ENCODE data around the gene ODC1. TPM values are rescaled to one million over a fixed set of nuclear protein-coding genes. Genes with fewer than 3 reads are reported as not detected.

The ODC1 gene
- total and polyA plus RNA-seq, 2 experiments from 2014 or later = 23.3 to 70.3 TPM

- no peak overlapping the region for H3K27ac Mint-ChIP-seq
- H3K27me3 ChIP-seq (ENCODE audit: insufficient read depth) = peaks cover 3% of the 10 kb centered on the region; the same call in 1 of the 2 replicates
- no peaks in the 10 kb centered on the region for H3K36me3 ChIP-seq (ENCODE audit: insufficient read depth)
- no peak overlapping the region for H3K4me3 ChIP-seq
- no peaks in the 10 kb centered on the region for H3K9me2 ChIP-seq (ENCODE audit: insufficient read depth)
- no peak overlapping the region for H2AFZ ChIP-seq
- no peak overlapping the region for H3K4me2 ChIP-seq
- no peak for TF ChIP-seq ZNF114 (CRISPR knock-in tag; IDR thresholded peaks at IDR 0.05)
- TF ChIP-seq EZH2phosphoT487 (IDR thresholded peaks at IDR 0.05; ENCODE audit: unreplicated experiment) = no peak
- TF ChIP-seq REST (IDR thresholded peaks at IDR 0.05; ENCODE audit: unreplicated experiment) = no peak
- TF ChIP-seq ZNF331 (CRISPR knock-in tag; IDR thresholded peaks at IDR 0.05; ENCODE audit: low read depth) = no peak
- TF ChIP-seq POLR2AphosphoS5 (IDR thresholded peaks at IDR 0.05; ENCODE audit: low read depth) = no peak
- TF ChIP-seq STAT1 (IDR thresholded peaks at IDR 0.05; ENCODE audit: unreplicated experiment) = no peak
- H3K4me1 Mint-ChIP-seq = peaks cover 3% of the 10 kb centered on the region; the same call in 2 of the 3 replicates
- H3K27me3 Mint-ChIP-seq (ENCODE audit: insufficient read depth, low read depth, poor library complexity) = peaks cover 19% of the 10 kb centered on the region
- H3K4me3 Mint-ChIP-seq = peak overlapping the region; percentile 3; the same call in 1 of the 3 replicates
- H3K4me1 ChIP-seq (ENCODE audit: insufficient read depth) = no peaks in the 10 kb centered on the region
- H3K27ac ChIP-seq (ENCODE audit: low read depth) = no peak overlapping the region
- H4K20me1 ChIP-seq (replicated peaks; ENCODE audit: insufficient read depth) = no peaks in the 10 kb centered on the region
- no peaks in the 10 kb centered on the region for H3K9me3 Mint-ChIP-seq
- no peaks in the 10 kb centered on the region for H3K36me3 Mint-ChIP-seq (ENCODE audit: low read depth)
- DNase-seq (ENCODE audit: low spot score) (no peak), ATAC-seq (no peak)
- H3K79me2 ChIP-seq (replicated peaks; ENCODE audit: insufficient read depth) = no peaks in the 10 kb centered on the region
- H3F3A ChIP-seq (replicated peaks; ENCODE audit: low read depth) = no peaks in the 10 kb centered on the region
Observed at GRCh38 chr2:10433264-10433946, 14.7 kb downstream of the ODC1 start.

DNA sequence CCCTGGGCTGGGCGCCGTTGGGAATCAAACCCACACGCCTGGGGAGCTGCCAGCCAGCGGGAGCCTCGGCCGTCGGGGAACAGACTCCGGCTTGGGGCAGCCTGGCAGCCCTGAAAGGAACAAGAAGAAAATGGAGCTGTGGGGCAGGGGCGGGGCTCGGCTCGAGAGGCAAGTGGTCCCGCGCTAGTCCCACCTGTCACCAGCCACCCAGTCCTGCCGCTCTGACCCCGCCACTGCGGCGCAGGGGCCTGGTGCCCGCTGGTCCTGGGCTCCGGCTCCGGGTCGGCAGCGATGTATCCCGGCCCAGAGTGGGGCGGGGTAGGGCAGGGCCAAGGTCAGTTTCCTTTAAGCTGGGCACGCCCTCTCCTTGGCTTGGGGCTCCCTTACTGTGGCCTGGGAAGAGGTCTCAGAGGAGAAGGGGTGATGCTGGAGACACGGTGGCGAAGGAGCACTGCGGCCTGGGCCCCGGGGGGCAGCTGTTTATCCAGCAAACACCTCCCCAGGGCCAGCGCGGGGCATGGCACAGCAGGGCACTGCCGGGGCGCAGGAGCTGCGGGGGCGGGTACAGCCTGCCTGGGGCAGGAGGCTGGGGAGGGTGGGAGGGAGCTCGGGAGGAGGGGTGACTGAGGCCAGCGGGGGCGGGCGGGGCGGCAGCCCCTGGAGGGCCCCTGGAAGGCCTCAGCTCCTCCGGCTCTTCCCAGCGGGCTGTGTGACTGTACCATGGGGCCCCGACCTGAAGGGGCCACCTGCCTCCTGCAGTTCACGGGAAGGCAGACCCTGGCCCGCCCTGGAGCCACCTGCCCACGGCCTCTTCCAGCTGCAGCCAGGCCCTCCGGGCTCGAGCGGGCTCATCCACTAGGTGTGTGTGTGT lies 15.6 kb downstream of the ODC1 start:
- peak overlapping the region; percentile 88; the same call in 1 of the 2 replicates for H2AFZ ChIP-seq
- Mint-ChIP-seq H3K4me3 (peak overlapping the region; percentile 58; the same call in 2 of the 3 replicates), H3K4me1 (peaks cover 3% of the 10 kb centered on the region; the same call in 2 of the 3 replicates), H3K36me3 (ENCODE audit: low read depth) (no peaks in the 10 kb centered on the region), H3K9me3 (no peaks in the 10 kb centered on the region), H3K27me3 (ENCODE audit: insufficient read depth, low read depth, poor library complexity) (peaks cover 19% of the 10 kb centered on the region), H3K27ac (no peak overlapping the region)
- no peak overlapping the region for H3K27ac ChIP-seq (ENCODE audit: low read depth)
- peak overlapping the region; percentile 50 for H3K4me3 ChIP-seq
- no peaks in the 10 kb centered on the region for H3K79me2 ChIP-seq (replicated peaks; ENCODE audit: insufficient read depth)
- DNase-seq (ENCODE audit: low spot score) (peak; percentile 78), ATAC-seq (peak; percentile 81)
- no peaks in the 10 kb centered on the region for H3K4me1 ChIP-seq (ENCODE audit: insufficient read depth)
- peaks cover 3% of the 10 kb centered on the region; the same call in 1 of the 2 replicates for H3K27me3 ChIP-seq (ENCODE audit: insufficient read depth)
- no peaks in the 10 kb centered on the region for H3F3A ChIP-seq (replicated peaks; ENCODE audit: low read depth)
- peak overlapping the region; percentile 76 for H3K4me2 ChIP-seq
- no peaks in the 10 kb centered on the region for H4K20me1 ChIP-seq (replicated peaks; ENCODE audit: insufficient read depth)
- H3K9me2 ChIP-seq (ENCODE audit: insufficient read depth) = no peaks in the 10 kb centered on the region
- no peaks in the 10 kb centered on the region for H3K36me3 ChIP-seq (ENCODE audit: insufficient read depth)
- TF ChIP-seq, protein P1, sequence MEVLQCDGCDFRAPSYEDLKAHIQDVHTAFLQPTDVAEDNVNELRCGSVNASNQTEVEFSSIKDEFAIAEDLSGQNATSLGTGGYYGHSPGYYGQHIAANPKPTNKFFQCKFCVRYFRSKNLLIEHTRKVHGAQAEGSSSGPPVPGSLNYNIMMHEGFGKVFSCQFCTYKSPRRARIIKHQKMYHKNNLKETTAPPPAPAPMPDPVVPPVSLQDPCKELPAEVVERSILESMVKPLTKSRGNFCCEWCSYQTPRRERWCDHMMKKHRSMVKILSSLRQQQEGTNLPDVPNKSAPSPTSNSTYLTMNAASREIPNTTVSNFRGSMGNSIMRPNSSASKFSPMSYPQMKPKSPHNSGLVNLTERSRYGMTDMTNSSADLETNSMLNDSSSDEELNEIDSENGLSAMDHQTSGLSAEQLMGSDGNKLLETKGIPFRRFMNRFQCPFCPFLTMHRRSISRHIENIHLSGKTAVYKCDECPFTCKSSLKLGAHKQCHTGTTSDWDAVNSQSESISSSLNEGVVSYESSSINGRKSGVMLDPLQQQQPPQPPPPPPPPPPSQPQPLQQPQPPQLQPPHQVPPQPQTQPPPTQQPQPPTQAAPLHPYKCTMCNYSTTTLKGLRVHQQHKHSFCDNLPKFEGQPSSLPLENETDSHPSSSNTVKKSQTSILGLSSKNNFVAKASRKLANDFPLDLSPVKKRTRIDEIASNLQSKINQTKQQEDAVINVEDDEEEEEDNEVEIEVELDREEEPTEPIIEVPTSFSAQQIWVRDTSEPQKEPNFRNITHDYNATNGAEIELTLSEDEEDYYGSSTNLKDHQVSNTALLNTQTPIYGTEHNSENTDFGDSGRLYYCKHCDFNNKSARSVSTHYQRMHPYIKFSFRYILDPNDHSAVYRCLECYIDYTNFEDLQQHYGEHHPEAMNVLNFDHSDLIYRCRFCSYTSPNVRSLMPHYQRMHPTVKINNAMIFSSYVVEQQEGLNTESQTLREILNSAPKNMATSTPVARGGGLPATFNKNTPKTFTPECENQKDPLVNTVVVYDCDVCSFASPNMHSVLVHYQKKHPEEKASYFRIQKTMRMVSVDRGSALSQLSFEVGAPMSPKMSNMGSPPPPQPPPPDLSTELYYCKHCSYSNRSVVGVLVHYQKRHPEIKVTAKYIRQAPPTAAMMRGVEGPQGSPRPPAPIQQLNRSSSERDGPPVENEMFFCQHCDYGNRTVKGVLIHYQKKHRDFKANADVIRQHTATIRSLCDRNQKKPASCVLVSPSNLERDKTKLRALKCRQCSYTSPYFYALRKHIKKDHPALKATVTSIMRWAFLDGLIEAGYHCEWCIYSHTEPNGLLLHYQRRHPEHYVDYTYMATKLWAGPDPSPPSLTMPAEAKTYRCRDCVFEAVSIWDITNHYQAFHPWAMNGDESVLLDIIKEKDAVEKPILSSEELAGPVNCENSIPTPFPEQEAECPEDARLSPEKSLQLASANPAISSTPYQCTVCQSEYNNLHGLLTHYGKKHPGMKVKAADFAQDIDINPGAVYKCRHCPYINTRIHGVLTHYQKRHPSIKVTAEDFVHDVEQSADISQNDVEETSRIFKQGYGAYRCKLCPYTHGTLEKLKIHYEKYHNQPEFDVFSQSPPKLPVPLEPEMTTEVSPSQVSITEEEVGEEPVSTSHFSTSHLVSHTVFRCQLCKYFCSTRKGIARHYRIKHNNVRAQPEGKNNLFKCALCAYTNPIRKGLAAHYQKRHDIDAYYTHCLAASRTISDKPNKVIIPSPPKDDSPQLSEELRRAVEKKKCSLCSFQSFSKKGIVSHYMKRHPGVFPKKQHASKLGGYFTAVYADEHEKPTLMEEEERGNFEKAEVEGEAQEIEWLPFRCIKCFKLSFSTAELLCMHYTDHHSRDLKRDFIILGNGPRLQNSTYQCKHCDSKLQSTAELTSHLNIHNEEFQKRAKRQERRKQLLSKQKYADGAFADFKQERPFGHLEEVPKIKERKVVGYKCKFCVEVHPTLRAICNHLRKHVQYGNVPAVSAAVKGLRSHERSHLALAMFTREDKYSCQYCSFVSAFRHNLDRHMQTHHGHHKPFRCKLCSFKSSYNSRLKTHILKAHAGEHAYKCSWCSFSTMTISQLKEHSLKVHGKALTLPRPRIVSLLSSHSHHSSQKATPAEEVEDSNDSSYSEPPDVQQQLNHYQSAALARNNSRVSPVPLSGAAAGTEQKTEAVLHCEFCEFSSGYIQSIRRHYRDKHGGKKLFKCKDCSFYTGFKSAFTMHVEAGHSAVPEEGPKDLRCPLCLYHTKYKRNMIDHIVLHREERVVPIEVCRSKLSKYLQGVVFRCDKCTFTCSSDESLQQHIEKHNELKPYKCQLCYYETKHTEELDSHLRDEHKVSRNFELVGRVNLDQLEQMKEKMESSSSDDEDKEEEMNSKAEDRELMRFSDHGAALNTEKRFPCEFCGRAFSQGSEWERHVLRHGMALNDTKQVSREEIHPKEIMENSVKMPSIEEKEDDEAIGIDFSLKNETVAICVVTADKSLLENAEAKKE (CRISPR knock-in tag; IDR thresholded peaks at IDR 0.05) = no peak
- no peak for TF ChIP-seq NANOG (IDR thresholded peaks at IDR 0.05; ENCODE audit: borderline replicate concordance)
